CD4-positive, alpha-beta T cell treated with Interleukin-6 at 100 ng/mL for 8 hours (primary cell): ENCODE measurements around the gene DCAF7.

ENCODE experiments used
- DNase-seq: peaks from one replicate; pipeline ENCODE4 v3.0.0-alpha.2; 2020; ENCODE audit warnings: mixed read lengths, low spot score

DCAF7 gene, protein sequence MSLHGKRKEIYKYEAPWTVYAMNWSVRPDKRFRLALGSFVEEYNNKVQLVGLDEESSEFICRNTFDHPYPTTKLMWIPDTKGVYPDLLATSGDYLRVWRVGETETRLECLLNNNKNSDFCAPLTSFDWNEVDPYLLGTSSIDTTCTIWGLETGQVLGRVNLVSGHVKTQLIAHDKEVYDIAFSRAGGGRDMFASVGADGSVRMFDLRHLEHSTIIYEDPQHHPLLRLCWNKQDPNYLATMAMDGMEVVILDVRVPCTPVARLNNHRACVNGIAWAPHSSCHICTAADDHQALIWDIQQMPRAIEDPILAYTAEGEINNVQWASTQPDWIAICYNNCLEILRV

DNA sequence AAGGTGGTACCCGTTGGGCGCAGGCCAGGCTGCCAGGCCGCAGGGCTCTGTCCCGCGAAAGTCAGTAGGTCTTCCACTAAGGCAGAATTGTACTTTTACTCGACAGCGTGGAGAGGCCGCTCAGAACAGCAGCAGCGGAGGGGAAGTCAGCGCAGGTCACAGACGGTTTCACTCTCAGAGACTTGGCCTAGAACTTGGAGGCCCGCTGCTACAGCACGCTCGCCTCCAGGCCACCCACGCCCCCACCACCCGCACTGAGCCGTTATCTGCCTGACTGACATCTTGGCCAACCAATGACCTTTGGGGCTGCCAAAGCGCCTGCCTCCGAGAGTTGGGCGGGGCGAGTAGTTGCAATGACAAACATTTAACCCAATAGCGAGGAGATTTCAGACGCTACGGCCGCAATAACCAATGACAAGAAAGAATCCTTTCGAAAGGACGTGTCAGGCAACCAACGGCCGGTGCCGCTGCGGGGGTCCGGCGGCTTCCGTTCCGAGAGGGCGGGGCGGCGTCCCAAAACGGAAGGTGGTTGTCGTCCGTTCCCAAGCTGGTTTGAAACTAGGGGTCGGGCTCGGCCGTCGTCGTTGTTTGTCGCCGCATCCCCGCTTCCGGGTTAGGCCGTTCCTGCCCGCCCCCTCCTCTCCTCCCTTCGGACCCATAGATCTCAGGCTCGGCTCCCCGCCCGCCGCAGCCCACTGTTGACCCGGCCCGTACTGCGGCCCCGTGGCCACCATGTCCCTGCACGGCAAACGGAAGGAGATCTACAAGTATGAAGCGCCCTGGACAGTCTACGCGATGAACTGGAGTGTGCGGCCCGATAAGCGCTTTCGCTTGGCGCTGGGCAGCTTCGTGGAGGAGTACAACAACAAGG lies at the start of gene DCAF7:
Gene DCAF7 (plus strand): TSS at position 532 of the 871 bp plus-strand sequence. CDS start 201 bp downstream, at position 733.
- peak; percentile 99 for DNase-seq

DNA sequence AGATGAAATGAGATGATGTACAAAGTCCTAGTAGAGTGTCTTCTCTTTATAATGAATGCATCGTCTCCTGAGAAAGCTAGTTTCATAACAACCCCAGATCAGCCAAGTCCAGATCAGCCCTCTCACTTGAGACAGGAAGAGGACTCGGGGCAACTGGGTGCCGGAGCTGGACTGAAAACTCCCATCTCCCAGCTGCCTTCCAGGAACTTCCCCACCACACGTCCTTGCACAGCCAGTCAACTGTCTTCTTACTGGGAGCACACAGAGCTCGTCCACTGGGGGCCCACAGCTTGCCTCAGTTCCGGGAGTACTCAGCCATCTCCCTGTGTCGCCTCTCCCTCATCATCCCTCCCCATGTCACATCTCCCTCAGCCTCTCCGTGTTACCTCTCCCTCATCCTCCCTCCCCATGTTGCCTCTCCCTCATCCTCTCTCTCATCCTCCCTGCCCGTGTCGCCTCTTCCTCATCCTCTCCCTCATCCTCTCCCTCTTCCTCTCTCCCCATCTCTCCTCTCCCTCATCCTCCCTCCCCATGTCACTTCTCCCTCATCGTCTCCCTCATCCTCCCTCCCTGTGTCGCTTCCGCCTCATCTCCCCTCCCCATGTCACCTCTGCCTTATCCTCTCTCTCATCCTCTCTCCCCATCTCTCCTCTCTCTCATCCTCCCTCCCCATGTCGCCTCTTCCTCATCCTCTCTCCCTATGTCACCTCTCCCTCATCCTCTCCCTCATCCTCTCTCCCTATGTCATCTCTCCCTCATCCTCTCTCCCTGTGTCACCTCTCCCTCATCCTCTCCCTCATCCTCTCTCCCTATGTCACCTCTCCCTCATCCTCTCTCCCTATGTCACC lies 49.5 kb upstream of the DCAF7 start:
- DNase-seq: no peak

DNA sequence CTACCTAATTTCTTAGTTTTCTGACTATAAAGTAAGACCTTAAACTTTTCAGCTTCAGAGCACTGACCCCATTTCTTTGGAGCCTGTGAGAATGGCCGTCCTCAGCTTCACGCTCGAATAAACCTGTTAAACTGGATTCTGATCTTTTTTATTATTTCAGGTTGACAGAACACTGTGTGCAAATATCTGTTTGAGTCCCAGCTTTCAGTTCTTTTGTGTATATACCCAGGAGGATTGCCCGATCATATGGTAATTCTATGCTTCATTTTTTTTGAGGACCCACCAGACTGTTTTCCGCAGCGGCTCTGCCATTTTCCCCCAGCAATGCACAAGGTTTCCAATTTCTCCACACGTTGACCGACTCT lies 47.0 kb upstream of the DCAF7 start:
- DNase-seq: no peak

GRCh38 chr17:63504261-63504660 lies 46.0 kb upstream of the DCAF7 start:
- DNase-seq: no peak

GRCh38 chr17:63505341-63505740 lies 44.9 kb upstream of the DCAF7 start:
- no peak for DNase-seq

DNA sequence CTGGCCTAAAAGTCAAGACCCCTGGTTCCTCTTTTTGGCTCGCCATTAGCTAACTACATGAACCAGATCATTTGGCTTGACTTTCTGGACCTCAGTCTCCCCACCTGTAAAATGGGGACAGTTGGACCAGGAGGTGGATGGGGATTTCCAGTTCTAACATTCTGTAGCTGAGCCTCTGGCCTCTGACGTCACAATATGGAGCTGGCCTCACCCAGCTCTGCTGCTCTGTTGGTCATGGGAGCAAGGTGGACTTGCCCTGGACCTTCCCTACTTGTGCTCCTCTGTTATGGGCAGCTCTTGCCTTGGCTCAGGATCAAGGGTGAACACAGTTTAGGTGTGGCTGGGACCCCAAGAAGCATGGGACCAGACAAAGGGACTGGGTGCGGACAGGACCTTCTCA lies 43.6 kb upstream of the DCAF7 start:
- no peak for DNase-seq

GRCh38 chr17:63511331-63511730 lies 38.9 kb upstream of the DCAF7 start:
- no peak for DNase-seq

DNA sequence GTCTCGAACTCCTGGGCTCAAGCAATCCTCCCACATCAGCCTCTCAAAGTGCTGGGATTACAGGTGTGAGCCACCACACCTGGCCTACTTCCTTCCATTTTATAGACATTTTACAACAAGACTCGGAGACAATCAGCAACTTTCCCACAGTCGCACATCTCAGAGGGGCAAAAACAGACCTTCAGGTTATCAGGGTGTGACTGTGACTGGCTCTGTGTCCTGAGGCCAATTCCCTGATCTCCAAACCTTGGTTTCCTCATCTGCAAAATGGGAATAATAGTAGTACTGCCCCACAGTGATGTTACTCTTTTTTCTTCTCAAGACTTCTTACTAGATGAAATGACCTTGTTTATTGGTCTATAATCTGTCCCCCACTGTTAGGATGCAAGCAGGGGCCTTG lies 37.9 kb upstream of the DCAF7 start:
- DNase-seq: no peak

GRCh38 chr17:63512896-63513644 lies 37.2 kb upstream of the DCAF7 start:
- DNase-seq: no peak

DNA sequence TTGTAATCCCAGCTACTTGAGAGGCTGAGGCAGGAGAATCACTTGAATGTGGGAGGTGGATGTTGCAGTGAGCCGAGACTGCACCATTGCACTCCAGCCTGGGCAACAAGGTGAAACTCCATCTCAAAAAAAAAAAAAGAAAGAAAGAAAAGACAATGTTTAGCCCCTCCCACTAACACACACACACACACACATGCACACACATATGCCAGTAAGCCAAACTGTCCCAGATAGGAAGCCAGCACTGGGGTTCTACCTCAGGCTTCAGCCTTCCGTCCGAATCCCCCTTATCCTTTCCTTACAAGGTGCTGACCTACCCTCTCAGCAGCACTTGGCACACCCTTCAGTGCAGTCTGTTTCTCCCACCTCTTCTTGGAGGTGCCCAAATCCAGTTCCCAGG lies 35.8 kb upstream of the DCAF7 start:
- no peak for DNase-seq

GRCh38 chr17:63514974-63515373 lies 35.3 kb upstream of the DCAF7 start:
- no peak for DNase-seq

- no peak for DNase-seq
Measured at GRCh38 chr17:63515426-63515825, 34.9 kb upstream of the DCAF7 start.

GRCh38 chr17:63516910-63517824 lies 33.1 kb upstream of the DCAF7 start:
- no peak for DNase-seq

GRCh38 chr17:63517825-63518534 lies 32.3 kb upstream of the DCAF7 start:
- DNase-seq: no peak

DNA sequence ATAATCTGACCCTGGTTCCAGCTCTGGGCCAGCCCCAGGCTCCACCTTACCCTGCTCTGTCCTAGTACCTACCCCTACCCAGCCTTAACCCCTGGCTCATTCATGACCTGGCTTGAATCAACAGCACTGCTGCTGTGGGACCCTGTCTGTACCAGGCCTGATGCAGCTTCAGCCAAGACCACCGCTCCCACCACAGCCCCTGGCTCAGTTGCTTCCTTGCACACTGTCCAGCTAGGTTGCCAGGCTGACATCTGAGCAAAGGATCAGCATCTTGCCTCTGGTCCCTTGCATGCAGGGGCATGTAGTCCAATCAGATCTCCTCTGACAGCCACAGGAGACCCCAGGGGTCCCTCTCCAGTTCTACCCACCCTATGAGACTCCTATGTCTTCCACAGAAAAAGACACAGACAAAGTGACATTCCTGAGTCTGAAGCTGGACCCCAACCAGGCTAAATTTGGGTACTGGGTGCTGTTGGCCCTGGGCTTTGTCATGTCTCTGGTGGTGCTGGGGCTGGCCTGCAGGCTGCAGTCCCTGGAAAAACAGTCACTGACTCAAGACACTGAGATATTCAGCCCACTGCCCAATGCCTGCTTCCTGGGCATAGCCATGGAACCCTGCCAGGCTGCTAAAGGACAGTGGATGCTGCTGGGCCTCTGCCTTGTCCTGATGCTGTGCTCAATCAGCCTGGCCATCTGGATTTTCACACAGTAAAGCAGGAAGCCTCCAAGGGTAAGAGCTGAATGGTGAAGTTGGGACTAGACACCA lies 31.0 kb upstream of the DCAF7 start:
- no peak for DNase-seq

DNA sequence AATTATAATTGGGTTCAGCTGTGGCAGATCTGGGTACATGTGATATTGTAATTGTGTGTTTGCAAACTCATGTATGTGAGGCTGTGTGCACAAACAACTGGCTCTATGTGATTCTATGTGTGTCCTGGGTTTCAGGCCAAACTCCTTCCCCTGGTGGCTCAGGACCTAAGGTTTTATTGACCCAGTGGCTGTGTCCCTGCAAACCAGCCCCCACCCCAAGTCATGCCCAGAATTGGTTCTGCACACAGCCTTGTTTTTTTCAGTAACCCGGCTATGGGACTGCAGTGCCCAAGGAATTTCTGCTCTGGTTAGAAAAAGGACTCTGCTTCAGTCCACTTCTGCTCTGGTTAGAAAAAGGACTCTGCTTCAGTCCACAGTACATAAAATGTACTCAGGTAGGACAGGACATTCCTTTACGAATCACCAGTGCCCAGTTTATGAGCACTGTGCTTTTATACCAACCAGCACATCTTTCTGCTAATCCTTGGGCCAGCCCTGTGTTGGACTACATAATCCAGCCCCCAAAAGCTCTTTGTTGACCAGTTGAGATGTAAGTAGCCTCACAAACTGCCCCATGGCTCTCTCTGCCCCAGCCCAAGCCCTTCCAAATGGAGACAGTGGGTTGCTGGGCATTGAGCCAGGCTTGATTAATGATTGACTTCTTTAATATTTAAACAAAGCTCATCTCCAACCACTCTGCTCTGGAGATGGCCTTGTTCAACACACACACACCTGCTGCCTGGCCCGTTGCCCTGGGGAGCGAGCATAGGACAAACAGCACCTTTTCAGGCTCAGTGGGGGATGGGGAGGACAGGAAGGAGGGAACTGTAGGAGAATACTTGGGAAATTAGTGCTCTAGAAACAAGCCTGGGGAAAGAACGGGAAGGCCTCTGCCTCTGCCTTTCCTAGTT lies 30.1 kb upstream of the DCAF7 start:
- no peak for DNase-seq

- no peak for DNase-seq
Measured at GRCh38 chr17:63523253-63523855, 26.9 kb upstream of the DCAF7 start, which contains the start of gene KCNH6. Gene KCNH6 (plus strand): TSS chr17:63523358. CDS start chr17:63523414, 56 bp downstream.

GRCh38 chr17:63524051-63524450 lies 26.2 kb upstream of the DCAF7 start:
- no peak for DNase-seq
